ENCODE measurements around the gene DNAH9.

Gene DNAH9

GRCh38 chr17:11772031-11772430 is 173.8 kb downstream of the DNAH9 start:
- no peak for DNase-seq

- no peak for DNase-seq
Observed at GRCh38 chr17:11779892-11780291, 181.6 kb downstream of the DNAH9 start.

DNA sequence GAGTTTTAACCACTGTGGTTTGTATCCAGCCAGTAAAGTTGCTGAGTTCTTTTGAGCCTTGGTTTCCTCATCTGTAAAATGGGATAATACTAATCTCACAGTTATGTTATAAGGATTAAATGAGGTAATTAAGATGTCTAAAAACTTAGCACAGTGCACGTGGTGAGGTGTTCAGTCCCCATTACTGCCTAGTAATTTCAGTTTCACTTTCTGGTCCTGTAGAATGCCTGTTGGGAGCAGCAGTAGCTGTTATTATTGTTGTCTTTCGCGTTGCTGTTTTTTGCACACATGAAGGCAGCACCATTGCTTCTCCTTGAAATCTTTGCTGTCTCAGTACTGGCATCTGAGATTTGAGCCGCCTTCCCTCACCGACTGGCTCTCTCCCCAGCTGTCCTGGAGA is 182.4 kb downstream of the DNAH9 start:
- DNase-seq = no peak

- no peak for DNase-seq
Observed at GRCh38 chr17:11786711-11787438, 188.6 kb downstream of the DNAH9 start.

DNA sequence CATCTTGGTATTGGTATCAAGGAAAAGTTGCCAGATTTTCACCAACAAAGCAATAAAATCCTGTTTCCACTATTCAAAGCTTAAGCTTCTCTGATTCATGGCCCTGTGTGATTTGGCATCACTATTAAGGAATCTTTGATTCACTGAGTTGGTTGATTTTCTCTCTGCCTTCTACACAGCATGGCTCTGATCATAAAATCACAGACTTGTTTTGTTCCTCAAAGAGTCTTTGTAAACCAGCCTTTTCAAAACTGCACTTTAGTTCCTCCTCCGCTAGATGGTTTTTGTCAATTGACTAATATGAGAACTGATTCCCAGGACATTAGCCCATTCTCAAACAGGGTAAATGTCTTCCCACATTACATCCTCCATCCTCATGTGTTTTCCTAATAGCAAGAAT is 197.6 kb downstream of the DNAH9 start:
- no peak for DNase-seq

- DNase-seq = peak in 1 of 2 experiments; percentile 3
Observed at GRCh38 chr17:11797803-11798202, 199.5 kb downstream of the DNAH9 start.

- no peak for DNase-seq
Observed at GRCh38 chr17:11803231-11803969, 205.1 kb downstream of the DNAH9 start.

DNA sequence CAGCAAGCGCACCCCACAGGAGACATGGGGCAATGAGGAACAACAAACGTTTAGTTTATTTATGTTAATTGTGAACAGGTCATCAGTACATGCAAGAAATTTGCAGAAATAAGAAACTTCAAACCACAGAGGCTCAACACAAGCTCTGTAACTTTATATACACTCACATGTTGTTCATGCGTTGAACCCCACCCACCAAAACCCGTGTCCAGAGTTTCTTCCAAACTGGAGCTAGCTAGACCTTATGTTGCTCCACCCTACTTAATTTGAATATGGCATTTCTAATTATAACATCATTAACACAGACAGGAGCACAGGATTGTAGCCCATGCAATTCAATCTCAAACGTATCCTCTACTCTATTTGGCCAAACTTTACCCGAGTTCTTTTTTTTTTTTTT is 206.9 kb downstream of the DNAH9 start:
- DNase-seq = no peak

GRCh38 chr17:11805952-11806351 is 207.7 kb downstream of the DNAH9 start:
- DNase-seq = no peak

GRCh38 chr17:11807606-11808005 is 209.3 kb downstream of the DNAH9 start:
- DNase-seq = no peak

- DNase-seq = no peak
Observed at GRCh38 chr17:11813278-11813677, 215.0 kb downstream of the DNAH9 start.

- no peak for DNase-seq
Observed at GRCh38 chr17:11813871-11814270, 215.6 kb downstream of the DNAH9 start.

DNA sequence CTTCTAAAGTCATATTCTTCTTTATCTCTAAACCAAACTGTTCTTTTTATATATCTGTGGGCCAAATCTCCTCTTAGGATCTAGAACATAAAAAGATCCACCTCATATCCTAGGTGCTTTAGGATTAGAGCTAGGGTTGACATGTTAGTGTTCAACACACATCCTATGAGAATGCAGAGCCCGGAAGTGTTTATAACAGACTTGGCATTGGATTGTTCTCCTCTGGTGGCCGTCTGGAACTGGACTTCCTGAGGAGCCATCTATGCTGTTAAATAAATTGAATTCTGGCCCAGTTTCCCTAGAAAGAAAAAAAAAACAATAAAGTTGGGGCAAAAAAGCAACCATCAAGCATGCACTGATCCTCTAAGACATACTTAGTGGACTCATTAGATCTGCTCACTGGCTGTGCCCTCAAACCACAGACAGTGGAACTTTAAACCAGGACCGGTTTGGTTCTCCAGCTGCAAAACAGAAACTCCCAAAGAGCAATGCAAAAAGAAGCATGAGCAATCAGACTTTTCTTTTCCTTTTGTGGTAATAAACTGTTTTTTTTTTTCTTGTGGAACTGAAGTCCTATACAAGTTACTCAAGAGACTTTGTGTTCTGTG is 216.5 kb downstream of the DNAH9 start:
- no peak for DNase-seq

- DNase-seq = no peak
Observed at GRCh38 chr17:11816409-11816808, 218.1 kb downstream of the DNAH9 start.

DNA sequence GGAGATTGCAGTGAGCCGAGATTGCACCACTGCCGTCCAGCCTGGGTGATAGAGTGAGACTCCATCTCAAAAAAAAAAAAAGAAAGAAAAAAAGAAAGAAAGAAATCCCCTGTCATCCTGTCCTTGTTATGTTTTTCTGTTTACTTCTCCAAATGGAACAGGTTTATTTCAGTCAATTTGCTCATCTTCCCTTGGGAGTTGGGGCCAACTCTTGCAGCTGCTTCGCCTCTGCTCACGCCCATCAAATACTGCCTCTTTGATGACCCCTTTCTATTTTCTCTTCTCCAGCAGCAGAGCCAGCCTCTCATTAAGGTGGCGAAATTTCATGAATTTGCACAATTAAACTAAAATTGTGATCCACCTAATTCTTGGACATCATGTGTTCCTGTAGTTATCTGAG is 225.6 kb downstream of the DNAH9 start:
- no peak for DNase-seq

DNA sequence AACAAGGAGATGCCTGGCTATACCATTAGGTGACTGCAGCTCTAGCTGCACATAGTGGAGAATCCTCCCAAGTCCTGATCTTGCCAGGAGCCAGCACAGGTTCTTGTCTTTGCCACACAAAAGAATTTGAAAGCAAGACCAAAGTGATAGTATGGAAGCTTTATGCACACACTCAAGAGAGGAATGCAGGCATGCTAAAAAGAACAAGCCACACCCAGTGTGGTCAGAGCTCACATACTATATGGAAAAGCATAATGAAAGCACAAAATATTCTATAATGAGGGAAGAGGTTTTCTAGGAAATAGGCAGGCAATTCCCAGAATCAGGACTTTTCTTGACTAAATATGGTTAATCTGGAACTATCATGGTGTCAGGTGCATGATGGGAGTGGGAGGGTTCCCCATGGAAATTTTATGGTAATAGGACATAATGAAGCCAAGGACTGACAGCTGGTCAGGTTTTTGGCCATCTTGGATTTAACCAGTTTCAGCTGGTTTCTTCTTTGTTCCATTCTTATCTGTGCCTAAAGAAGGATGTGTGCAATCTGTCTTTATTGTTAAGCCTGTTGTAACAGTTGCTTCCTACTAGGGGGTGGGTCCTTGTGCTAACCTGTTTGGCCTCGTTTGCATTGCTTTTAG is 227.4 kb downstream of the DNAH9 start:
- no peak for DNase-seq

DNA sequence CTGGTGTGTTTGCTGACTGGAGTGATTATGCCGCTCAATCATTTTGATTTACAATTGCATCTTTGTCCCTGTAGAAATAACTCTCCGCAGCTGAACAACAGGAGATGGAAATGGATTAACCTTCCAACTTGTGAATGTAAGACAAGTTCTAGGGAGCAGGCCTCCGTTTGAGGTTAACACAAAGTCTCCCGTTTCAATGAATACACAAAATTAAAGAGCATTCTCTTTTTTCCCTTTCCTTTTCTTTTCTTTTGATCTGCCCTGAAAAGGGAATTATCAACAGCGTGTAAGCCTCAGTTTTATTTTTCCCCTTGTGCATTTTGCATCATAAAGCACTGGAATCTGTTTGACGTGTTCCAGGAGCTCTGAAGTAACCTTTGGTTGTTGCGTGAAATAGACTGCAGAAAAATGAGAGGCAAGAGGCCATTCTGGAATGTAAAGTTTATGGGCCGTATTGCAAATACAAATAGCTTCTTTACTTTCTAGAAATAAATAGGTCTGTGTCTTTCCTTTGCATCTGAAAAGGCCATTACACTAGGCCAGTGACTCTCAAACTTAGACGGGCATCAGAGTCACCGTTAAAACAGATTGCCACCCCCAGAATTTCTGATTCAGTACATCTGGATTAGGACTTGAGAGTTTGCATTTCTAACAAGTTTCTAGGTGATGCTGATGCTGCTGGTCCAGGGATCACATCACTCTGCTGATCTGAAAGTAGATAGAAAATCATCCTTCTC is 234.3 kb downstream of the DNAH9 start:
- no peak for DNase-seq

GRCh38 chr17:11836508-11836907 is 238.2 kb downstream of the DNAH9 start:
- no peak for DNase-seq

DNA sequence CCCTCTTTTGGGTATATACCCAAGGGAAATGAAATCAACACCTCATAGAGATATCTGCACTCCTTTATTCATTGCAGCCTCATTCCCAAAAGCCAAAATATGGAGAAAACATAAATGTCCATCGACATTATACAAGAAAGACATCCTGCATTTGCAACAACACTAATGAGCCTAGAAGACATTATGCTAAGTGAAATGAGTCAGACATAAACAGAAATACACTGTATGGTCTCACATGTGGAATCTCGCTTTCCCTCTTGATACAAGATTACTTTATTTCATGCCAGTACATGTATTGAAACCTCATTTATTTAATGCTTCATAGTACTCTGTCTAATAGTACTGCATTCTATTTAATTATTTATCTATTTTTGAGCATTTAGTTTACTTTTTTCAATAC is 241.8 kb downstream of the DNAH9 start:
- no peak for DNase-seq

DNA sequence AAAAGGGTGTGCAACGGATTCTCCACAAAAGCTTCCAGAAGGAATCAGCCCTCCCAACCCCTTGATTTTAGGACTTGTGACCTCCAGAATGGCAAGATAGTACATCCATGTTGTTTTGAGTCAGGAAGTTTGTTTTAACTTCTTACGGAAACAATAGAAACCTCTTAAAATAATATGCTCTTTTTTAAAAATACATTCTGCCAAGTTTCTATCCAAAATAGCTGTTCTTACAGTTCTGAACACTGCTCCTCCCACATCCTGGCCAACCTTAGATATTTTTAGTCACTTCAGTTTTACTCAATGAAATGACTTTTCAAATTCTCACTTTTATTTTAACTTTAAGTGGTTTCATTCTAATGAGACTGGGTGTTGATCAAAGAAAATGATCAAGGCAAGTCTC is 242.6 kb downstream of the DNAH9 start:
- no peak for DNase-seq

DNA sequence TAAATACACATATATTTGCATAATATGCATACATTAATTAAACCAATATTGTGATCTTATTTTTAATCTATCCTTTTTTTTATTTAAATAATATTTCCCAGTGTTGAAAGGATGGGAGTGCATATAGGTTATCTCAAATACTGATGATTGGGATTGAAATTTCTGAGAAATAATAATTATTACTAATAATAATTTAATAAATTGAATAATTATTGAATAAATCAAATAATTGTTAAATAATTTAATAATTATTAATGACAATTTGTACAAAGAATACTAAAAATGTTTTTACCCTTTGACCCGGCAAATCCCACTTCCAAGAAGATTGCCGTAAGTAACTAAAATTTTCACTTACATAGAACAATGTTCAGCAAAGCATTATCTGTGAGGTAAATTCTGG is 250.1 kb downstream of the DNAH9 start:
- DNase-seq = no peak

DNA sequence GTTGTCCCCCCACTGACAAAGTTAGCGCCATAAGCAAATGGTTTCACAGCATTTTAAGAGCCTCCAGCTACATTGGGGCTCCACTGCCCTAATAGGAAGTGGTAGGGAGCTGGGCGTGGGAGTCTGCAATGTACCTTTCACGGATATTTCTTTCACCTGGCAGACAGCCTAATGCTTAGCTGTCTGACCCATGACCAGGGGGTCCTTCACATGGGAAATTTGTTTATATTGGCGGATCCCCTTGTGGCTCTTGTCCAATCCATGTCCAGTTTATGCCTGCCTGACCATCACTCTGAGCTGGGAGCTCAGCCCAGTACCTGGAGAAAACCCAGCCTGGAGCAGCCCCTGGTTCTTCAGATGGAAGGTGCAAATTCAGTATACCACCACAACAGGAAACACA is 254.0 kb downstream of the DNAH9 start:
- DNase-seq = no peak

GRCh38 chr17:11852912-11853311 is 254.6 kb downstream of the DNAH9 start:
- DNase-seq = no peak

All from NCI-H1930 (cell line).